DND-41 (cell line): Measurements from ENCODE around the gene PANX2.

Experiments
- EZH2 ChIP-seq: IDR thresholded peaks from 3 replicates; pipeline ENCODE4 v1.6.1; 2012; ENCODE audit warnings: borderline replicate concordance, low read depth, mild to moderate bottlenecking, moderate library complexity, low read length, inconsistent platforms; ENCODE audit not compliant: severe bottlenecking
- TF ChIP-seq, protein P1 (sequence below): IDR thresholded peaks from 2 replicates; pipeline ENCODE4 v1.5.1; 2012; ENCODE audit warnings: borderline replicate concordance, low read length, moderate library complexity, mild to moderate bottlenecking; ENCODE audit not compliant: poor library complexity, severe bottlenecking; ENCODE audit errors: extremely low read depth

DNA sequence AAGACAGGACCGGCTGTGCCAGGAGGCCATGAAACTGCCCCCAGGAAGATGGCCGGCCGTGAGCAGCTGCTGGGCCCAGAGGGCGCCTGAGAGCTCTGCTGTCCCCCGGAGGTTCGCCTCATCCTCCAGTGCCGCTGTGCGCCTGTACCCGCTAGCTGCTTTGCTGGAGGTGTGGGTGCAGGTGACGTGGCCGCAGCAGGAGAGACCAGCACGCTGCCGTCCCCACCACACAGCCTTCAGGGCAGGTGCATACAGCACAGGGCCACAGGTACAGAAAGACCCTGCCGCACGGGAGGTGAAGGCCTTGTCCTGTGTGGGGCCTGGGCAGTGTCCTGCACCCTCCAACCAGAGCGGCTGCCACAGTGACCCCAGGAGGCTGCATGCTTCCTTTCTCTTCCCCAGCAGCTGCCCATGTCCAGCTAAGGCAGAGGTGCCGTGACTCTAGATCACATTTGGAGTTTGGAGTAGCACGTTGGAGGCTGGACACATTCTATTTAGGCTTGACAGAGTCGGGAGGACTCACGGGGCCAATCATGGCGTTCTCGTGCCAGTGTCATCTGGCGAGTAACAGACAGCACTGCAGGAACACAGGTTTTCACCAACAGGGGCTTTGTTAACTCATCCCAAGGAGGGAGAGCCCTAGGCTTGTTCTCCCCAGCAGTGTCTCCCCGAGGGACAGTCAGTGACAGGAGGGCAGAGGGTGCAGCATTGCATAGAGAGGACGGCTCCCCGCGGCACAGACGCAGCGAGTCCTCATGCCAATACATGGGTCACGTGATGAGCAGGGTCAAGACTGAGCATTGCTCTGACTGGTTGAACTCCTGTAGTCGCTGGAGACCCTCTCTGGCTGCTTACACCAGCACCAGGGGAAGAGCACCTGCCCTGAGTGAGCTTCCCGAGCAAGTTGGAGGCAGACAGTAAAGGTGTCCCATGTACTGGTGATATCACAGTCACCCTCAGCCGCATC is 18.7 kb upstream of the PANX2 start:
- TF ChIP-seq, protein P1, sequence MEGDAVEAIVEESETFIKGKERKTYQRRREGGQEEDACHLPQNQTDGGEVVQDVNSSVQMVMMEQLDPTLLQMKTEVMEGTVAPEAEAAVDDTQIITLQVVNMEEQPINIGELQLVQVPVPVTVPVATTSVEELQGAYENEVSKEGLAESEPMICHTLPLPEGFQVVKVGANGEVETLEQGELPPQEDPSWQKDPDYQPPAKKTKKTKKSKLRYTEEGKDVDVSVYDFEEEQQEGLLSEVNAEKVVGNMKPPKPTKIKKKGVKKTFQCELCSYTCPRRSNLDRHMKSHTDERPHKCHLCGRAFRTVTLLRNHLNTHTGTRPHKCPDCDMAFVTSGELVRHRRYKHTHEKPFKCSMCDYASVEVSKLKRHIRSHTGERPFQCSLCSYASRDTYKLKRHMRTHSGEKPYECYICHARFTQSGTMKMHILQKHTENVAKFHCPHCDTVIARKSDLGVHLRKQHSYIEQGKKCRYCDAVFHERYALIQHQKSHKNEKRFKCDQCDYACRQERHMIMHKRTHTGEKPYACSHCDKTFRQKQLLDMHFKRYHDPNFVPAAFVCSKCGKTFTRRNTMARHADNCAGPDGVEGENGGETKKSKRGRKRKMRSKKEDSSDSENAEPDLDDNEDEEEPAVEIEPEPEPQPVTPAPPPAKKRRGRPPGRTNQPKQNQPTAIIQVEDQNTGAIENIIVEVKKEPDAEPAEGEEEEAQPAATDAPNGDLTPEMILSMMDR: no peak
- TF ChIP-seq EZH2: no peak
